Loucy (cell line): ENCODE data around the gene ENO1.
A peak's percentile ranks its signal among the peaks of the same experiment; 100 is the strongest.

Experiments used
- H2AFZ ChIP-seq: fragments of 200-600 bp; sonication (generic); 2 replicates; pipeline ENCODE4 v1.6.0; 2016; ENCODE audit warnings: antibody characterized with exemption, mild to moderate bottlenecking, low read length, moderate library complexity
- H3F3A ChIP-seq: fragments of 200-600 bp; 2 replicates; pipeline ENCODE4 v1.6.0; 2016; ENCODE audit warnings: antibody characterized with exemption, low read depth, mild to moderate bottlenecking
- H3K27me3 ChIP-seq: fragments of 200-600 bp; sonication (generic); 2 replicates; pipeline ENCODE4 v1.6.1; 2014; ENCODE audit warnings: low read length, mild to moderate bottlenecking; ENCODE audit not compliant: insufficient read depth, poor library complexity, severe bottlenecking
- H3K36me3 ChIP-seq: fragments of 200-600 bp; sonication (generic); 2 replicates; pipeline ENCODE4 v1.6.1; 2016; ENCODE audit warnings: low read length; ENCODE audit not compliant: insufficient read depth
- H3K4me1 ChIP-seq: fragments of 200-600 bp; sonication (generic); 2 replicates; pipeline ENCODE4 v1.5.1; 2014; ENCODE audit warnings: low read length, mild to moderate bottlenecking; ENCODE audit not compliant: insufficient read depth, poor library complexity, severe bottlenecking
- H3K4me2 ChIP-seq: fragments of 200-600 bp; sonication (generic); 2 replicates; pipeline ENCODE4 v1.6.0; 2014; ENCODE audit warnings: antibody characterized with exemption, low read length, low read depth, mild to moderate bottlenecking; ENCODE audit not compliant: poor library complexity, severe bottlenecking
- H3K4me3 ChIP-seq: fragments of 200-600 bp; sonication (generic); 2 replicates; pipeline ENCODE4 v1.5.1; 2014; ENCODE audit warnings: low read length, mild to moderate bottlenecking, mixed read lengths; ENCODE audit not compliant: poor library complexity, severe bottlenecking
- H3K79me2 ChIP-seq: fragments of 200-600 bp; sonication (generic); 2 replicates; pipeline ENCODE4 v1.6.1; 2014; ENCODE audit warnings: low read length; ENCODE audit not compliant: insufficient read depth
- H3K9ac ChIP-seq: fragments of 200-600 bp; sonication (generic); 2 replicates; pipeline ENCODE4 v1.6.0; 2014; ENCODE audit warnings: mild to moderate bottlenecking, low read depth, low read length, moderate library complexity; ENCODE audit not compliant: poor library complexity, severe bottlenecking
- H3K9me2 ChIP-seq: fragments of 200-600 bp; sonication (generic); replicated peaks from 2 replicates; pipeline ENCODE4 v1.6.1; 2016; ENCODE audit warnings: low read depth, low read length, mixed read lengths
- H3K9me3 ChIP-seq: fragments of 200-600 bp; sonication (generic); 2 replicates; pipeline ENCODE4 v1.6.1; 2014; ENCODE audit warnings: mild to moderate bottlenecking, antibody characterized with exemption, low read length, low read depth; ENCODE audit not compliant: insufficient read depth
- H4K20me1 ChIP-seq: fragments of 200-600 bp; sonication (generic); 2 replicates; pipeline ENCODE4 v1.6.0; 2014; ENCODE audit warnings: antibody characterized with exemption, low read length, mild to moderate bottlenecking; ENCODE audit not compliant: insufficient read depth, poor library complexity, severe bottlenecking
- CTCF ChIP-seq: fragments of 200-600 bp; sonication (generic); conservative IDR thresholded peaks from 2 replicates; pipeline ENCODE4 v1.5.1; 2014; ENCODE audit warnings: mild to moderate bottlenecking, antibody characterized with exemption, low read length
- EZH2phosphoT487 ChIP-seq: fragments of 200-600 bp; IDR thresholded peaks from 2 replicates; pipeline ENCODE4 v1.6.1; 2018; ENCODE audit warnings: antibody characterized with exemption, mild to moderate bottlenecking, moderate library complexity, borderline replicate concordance

The ENO1 gene

GRCh38 chr1:8874230-8875201 lies 4.0 kb downstream of the ENO1 start:
- no peak overlapping the region for H2AFZ ChIP-seq
- H3K9me2 ChIP-seq: no peaks in the 10 kb centered on the region
- peak overlapping the region; percentile 99 for H3K9ac ChIP-seq
- peaks cover 78% of the 10 kb centered on the region for H3K36me3 ChIP-seq
- TF ChIP-seq EZH2phosphoT487 (no peak), CTCF (no peak)
- H3K9me3 ChIP-seq: no peaks in the 10 kb centered on the region
- peak overlapping the region; percentile 89 for H3K4me3 ChIP-seq
- peaks cover 16% of the 10 kb centered on the region for H3K27me3 ChIP-seq
- peaks cover 85% of the 10 kb centered on the region for H4K20me1 ChIP-seq
- peaks cover 57% of the 10 kb centered on the region for H3K4me1 ChIP-seq
- peaks cover 92% of the 10 kb centered on the region for H3K79me2 ChIP-seq
- H3K4me2 ChIP-seq: peak overlapping the region; percentile 87
- 0 out of 2 replicates have a peak, but pooled peaks cover 6% of the 10 kb centered on the region for H3F3A ChIP-seq

- peak overlapping the region; percentile 99 for H3K9ac ChIP-seq
- peaks cover 16% of the 10 kb centered on the region for H3K27me3 ChIP-seq
- H3K4me3 ChIP-seq: peak overlapping the region; percentile 89
- H2AFZ ChIP-seq: no peak overlapping the region
- no peaks in the 10 kb centered on the region for H3K9me2 ChIP-seq
- H3K9me3 ChIP-seq: no peaks in the 10 kb centered on the region
- peaks cover 60% of the 10 kb centered on the region for H3K4me1 ChIP-seq
- peaks cover 99% of the 10 kb centered on the region for H3K79me2 ChIP-seq
- TF ChIP-seq CTCF: no peak
- no peak for TF ChIP-seq EZH2phosphoT487
- H3F3A ChIP-seq: 0 out of 2 replicates have a peak, but pooled peaks cover 6% of the 10 kb centered on the region
- peaks cover 93% of the 10 kb centered on the region for H4K20me1 ChIP-seq
- peak overlapping the region; percentile 87 for H3K4me2 ChIP-seq
- peaks cover 87% of the 10 kb centered on the region for H3K36me3 ChIP-seq
Measured at GRCh38 chr1:8873506-8874229, 4.8 kb downstream of the ENO1 start.

GRCh38 chr1:8873001-8873400 lies 5.5 kb downstream of the ENO1 start:
- TF ChIP-seq CTCF (no peak), EZH2phosphoT487 (no peak)
- Histone ChIP-seq H3K27me3 (peaks cover 12% of the 10 kb centered on the region), H3K9ac (peak overlapping the region; percentile 99), H4K20me1 (peaks cover 96% of the 10 kb centered on the region), H3K79me2 (peaks cover 100% of the 10 kb centered on the region), H3K9me3 (no peaks in the 10 kb centered on the region), H3K4me1 (peaks cover 65% of the 10 kb centered on the region), H3K4me3 (peak overlapping the region; percentile 89), H3K36me3 (peaks cover 92% of the 10 kb centered on the region), H3F3A (0 out of 2 replicates have a peak, but pooled peaks cover 8% of the 10 kb centered on the region), H2AFZ (no peak overlapping the region), H3K9me2 (no peaks in the 10 kb centered on the region), H3K4me2 (peak overlapping the region; percentile 87)
